Pancreas (tissue), 10 donors: ENCODE data around the gene LCN12. TPM values are rescaled to one million over a fixed set of nuclear protein-coding genes. Genes with fewer than 3 reads are reported as not detected.
A peak's percentile ranks its signal among the peaks of the same experiment; 100 is the strongest.

ENCODE experiments used
- ATAC-seq, 4 donors: fragments of 200-7000 bp; cut with Tn5 transposase; one replicate each; pipeline versions ENCODE4 v1.8.0 to v1.9.1; 2020; ENCODE audit warnings: mild to moderate bottlenecking in 4 of 4, moderate library complexity in 4 of 4
- DNase-seq, 6 donors: peaks; one replicate each; pipeline ENCODE4 v3.0.0-alpha.2; 2020
- FAIRE-seq: peaks from 2 replicates; lab custom pipeline; 2012; peaks lifted over from hg19 to GRCh38; lab: Jason Lieb, UNC
- H3K27ac ChIP-seq, 4 donors: fragments of 200-600 bp; sonication (generic); 1 replicate in 3 of 4; 2 replicates in 1 of 4; pipeline versions ENCODE4 v1.5.0 to v1.8.0; 2020
- H3K27me3 ChIP-seq, 4 donors: fragments of 200-600 bp; one replicate each; pipeline ENCODE4 v1.8.0; 2021
- H3K36me3 ChIP-seq, 3 donors: fragments of 200-600 bp; sonication (generic) in 1 of 3; one replicate each; pipeline versions ENCODE4 v1.5.0 to v1.8.0; 2020 to 2021
- H3K4me1 ChIP-seq, 3 donors: fragments of 200-600 bp; one replicate each; pipeline ENCODE4 v1.8.0; 2021
- H3K4me3 ChIP-seq, 4 donors: fragments of 200-600 bp; sonication (generic) in 2 of 4; one replicate each; pipeline versions ENCODE4 v1.5.0 to v1.8.0; 2020 to 2021
- H3K9me3 ChIP-seq, 4 donors: fragments of 200-600 bp; one replicate each; pipeline ENCODE4 v1.8.0; 2021
- WGBS, 2 donors: extraction: QIAGEN DNeasy Blood & Tissue Kit; methylation state at CpG; one replicate each; pipeline ENCODE4 v1.1.7; 2013; 5-methylcytosine and 5-hydroxymethylcytosine counted together
- intact Hi-C, 3 donors: fragments of 100-400 bp; cut with DNase I; formaldehyde crosslinking; loops; one replicate each; pipeline versions ENCODE4 v1.11.1 to v1.14.2; 2022
- polyA plus RNA-seq, 2 donors: library from polyadenylated mRNA; stranded (reverse); fragments of 200-250 nt; gene quantifications; one replicate each; pipeline ENCODE4 v1.2.3, GENCODE V29; 2013
- total RNA-seq, 6 donors: library from RNA; stranded (reverse); fragmentation: NEBNext Ultra II Directional in 4 of 6; extraction: Animal tissue kit (Norgen Biotek cat#: 25700) in 4 of 6; gene quantifications; one replicate each; pipeline versions ENCODE4 v1.2.1 to v1.2.4, GENCODE V29; 2021 to 2023
- TF ChIP-seq, protein P1 (sequence below), 4 donors: fragments of 200-600 bp; sonication (generic) in 3 of 4; IDR thresholded peaks; one replicate each; pipeline versions ENCODE4 v1.5.0 to v1.8.0; 2021; ENCODE audit warnings: antibody characterized with exemption in 4 of 4
- donor health status: healthy with polysubstance abuse.
- donor health status: DM: no; HTN: no; CAD: no; lungs with moderate emphysema.
- donor health status: DM: no; HTN: no; CAD: no.
- donor health status: control.
- donor health status: control.
- donor health status: Bipolar disorder and iron deficiency.
- donor health status: DM: yes; HTN: yes; CAD: no.
- donor health status: DM: no; HTN: no; CAD: no.
- donor health status: DM: no; HTN: no; CAD: no.
- donor health status: DM: yes; HTN: yes; CAD: no.

LCN12 gene
- total and polyA plus RNA-seq, 8 donors, result 0.57 to 16.5 (median 3.4) TPM

- FAIRE-seq (no peak), DNase-seq (no peak), ATAC-seq (no peak)
- Histone ChIP-seq H3K36me3 (peaks cover 0 to 9% (median 0%) of the 10 kb centered on the region in 3 donors), H3K4me1 (no peaks in the 10 kb centered on the region), H3K27ac (no peak overlapping the region), H3K4me3 (no peak overlapping the region), H3K9me3 (no peaks in the 10 kb centered on the region), H3K27me3 (no peaks in the 10 kb centered on the region)
- TF ChIP-seq, protein P1, sequence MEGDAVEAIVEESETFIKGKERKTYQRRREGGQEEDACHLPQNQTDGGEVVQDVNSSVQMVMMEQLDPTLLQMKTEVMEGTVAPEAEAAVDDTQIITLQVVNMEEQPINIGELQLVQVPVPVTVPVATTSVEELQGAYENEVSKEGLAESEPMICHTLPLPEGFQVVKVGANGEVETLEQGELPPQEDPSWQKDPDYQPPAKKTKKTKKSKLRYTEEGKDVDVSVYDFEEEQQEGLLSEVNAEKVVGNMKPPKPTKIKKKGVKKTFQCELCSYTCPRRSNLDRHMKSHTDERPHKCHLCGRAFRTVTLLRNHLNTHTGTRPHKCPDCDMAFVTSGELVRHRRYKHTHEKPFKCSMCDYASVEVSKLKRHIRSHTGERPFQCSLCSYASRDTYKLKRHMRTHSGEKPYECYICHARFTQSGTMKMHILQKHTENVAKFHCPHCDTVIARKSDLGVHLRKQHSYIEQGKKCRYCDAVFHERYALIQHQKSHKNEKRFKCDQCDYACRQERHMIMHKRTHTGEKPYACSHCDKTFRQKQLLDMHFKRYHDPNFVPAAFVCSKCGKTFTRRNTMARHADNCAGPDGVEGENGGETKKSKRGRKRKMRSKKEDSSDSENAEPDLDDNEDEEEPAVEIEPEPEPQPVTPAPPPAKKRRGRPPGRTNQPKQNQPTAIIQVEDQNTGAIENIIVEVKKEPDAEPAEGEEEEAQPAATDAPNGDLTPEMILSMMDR (IDR thresholded peaks at IDR 0.05), result no peak
- 86 to 92% methylated on average over 12 of the region's 12 CpGs for whole genome bisulfite sequencing, 2 donors
- intact Hi-C loops, result no loop called here
Observed at GRCh38 chr9:136910197-136910900, 41.7 kb upstream of the LCN12 start.

DNA sequence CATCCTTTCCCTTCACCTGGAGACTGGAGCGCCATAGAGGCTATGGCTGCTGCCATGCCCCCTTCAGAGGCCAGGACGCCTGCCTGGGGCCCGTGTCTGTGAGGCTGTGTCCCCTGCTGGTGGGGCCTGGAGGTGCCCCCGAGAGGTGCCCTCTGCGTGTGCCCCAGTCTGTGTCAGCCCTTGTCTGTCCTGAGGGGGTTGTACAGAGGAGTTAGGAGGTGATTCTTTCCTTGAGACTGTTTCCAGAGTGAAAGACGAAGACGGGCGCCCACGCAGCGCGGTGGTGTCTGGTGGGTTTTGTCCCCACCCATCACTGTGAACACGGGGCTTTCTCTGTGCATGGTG, 41.2 kb upstream of the LCN12 start:
- 90% methylated on average over 12 of the region's 12 CpGs for WGBS, 2 donors
- DNase-seq, result peak in 1 of 6 donors; percentile 41
- FAIRE-seq, result no peak
- intact Hi-C loops, result no loop called here
- H3K4me3 ChIP-seq, result no peak overlapping the region
- no peaks in the 10 kb centered on the region for H3K9me3 ChIP-seq
- no peak for ATAC-seq
- no peaks in the 10 kb centered on the region for H3K4me1 ChIP-seq
- no peak overlapping the region for H3K27ac ChIP-seq
- TF ChIP-seq, protein P1 (IDR thresholded peaks at IDR 0.05), result no peak
- H3K27me3 ChIP-seq, result no peaks in the 10 kb centered on the region
- peaks cover 0 to 9% (median 0%) of the 10 kb centered on the region in 3 donors for H3K36me3 ChIP-seq

GRCh38 chr9:136913701-136914438, 38.2 kb upstream of the LCN12 start:
- DNase-seq (peak in 1 of 6 donors; percentile 45), ATAC-seq (no peak), FAIRE-seq (no peak)
- intact Hi-C loops, result no loop called here
- no peak overlapping the region for H3K27ac ChIP-seq
- H3K9me3 ChIP-seq, result no peaks in the 10 kb centered on the region
- no peaks in the 10 kb centered on the region for H3K27me3 ChIP-seq
- TF ChIP-seq, protein P1 (IDR thresholded peaks at IDR 0.05), result no peak
- no peak overlapping the region for H3K4me3 ChIP-seq
- H3K4me1 ChIP-seq, result no peaks in the 10 kb centered on the region
- 90% methylated on average over 17 of the region's 17 CpGs for WGBS, 2 donors
- H3K36me3 ChIP-seq, result peaks cover 0 to 11% (median 0%) of the 10 kb centered on the region in 3 donors

DNA sequence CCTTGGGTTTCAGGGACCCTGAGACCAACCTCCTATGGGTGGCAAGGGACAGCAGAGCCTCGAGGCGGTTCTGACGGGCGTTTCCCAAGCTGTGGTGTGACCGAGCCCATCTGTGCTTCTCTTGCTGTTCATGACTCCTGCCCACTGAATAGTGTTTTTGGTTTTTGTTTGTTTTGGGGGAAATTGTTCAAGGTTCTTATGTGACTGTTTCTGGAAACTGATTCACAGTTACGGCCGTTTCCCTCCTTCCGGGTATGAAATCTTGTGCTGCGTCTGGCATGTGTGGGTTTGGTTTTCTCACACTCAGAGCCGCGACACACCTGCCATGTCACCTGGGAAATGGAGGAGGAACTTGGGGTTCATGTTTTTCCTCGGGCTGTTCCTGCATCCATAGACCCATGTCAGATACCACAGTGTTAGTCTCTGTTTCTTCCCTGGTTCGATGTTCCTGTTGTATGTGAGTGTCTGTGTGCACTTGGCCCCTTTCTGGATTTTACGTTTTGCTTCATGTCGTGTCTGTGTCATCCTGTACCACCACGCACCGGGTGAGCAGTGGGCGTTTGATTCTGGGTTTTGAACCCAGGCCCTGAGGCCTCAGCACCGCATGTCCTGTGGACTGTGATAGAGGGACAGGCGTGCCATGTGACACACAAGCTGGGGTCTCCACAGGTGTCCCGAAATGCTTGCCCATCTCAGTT, 36.3 kb upstream of the LCN12 start:
- TF ChIP-seq, protein P1 (IDR thresholded peaks at IDR 0.05), result no peak

More for the DNA sequence above, 36.3 kb upstream of the LCN12 start:
- intact Hi-C loops, result no loop called here
- no peaks in the 10 kb centered on the region for H3K27me3 ChIP-seq
- ATAC-seq (no peak), FAIRE-seq (no peak), DNase-seq (no peak)
- no peaks in the 10 kb centered on the region for H3K4me1 ChIP-seq
- no peaks in the 10 kb centered on the region for H3K9me3 ChIP-seq
- no peak overlapping the region for H3K4me3 ChIP-seq
- WGBS, 2 donors, result 85 to 91% methylated on average over 21 of the region's 21 CpGs
- peaks cover 0 to 6% (median 3%) of the 10 kb centered on the region in 3 donors for H3K36me3 ChIP-seq
- H3K27ac ChIP-seq, result no peak overlapping the region
